ENCODE measurements around the gene CAB39. TPM values are rescaled to one million over a fixed set of nuclear protein-coding genes. Genes with fewer than 3 reads are reported as not detected.

The CAB39 gene
- total and polyA plus RNA-seq, 4 donors: 19.4 to 123 (median 57.1) TPM

- no peak for DNase-seq
- no peak for TF ChIP-seq CTCF (IDR thresholded peaks at IDR 0.05; ENCODE audit: control extremely low read depth, extremely low read depth)
These were observed 5.7 kb upstream of the CAB39 start for GRCh38 chr2:230706966-230707365.

DNA sequence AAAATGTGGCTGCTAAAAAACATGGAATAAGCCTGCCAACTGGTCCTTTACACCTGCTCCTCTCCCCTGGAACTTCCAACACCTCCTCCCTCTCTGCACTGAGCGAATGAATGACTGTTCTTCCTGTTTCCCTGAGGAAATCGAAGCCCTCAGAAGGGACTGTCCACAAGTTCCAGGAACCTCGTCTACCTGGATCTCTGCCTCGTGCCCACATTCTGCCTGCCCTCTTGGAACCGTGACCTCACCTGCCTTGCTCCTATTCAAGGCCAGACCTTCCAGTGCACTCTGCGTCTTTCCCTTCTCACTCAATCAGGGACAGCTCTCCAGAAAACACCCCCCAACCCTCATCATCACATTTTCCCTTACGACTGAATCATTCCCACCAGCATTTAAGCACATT is 4.4 kb upstream of the CAB39 start:
- ATAC-seq (ENCODE audit: insufficient read depth, low FRiP score): no peak
- Histone ChIP-seq H3K36me3 (ENCODE audit: control insufficient read depth in 4 of 4, insufficient read depth in 4 of 4, low read length in 4 of 4) (no peaks in the 10 kb centered on the region), H3K27me3 (ENCODE audit: control insufficient read depth in 3 of 3, insufficient read depth in 3 of 3, low read length in 2 of 3) (no peaks in the 10 kb centered on the region), H3K9me3 (ENCODE audit: control insufficient read depth in 4 of 4, insufficient read depth in 3 of 4, low read length in 3 of 4) (no peaks in the 10 kb centered on the region), H3K9ac (ENCODE audit: insufficient read depth in 1 of 2, low read length in 2 of 2) (no peak overlapping the region), H3K4me3 (no peak overlapping the region), H3K4me1 (ENCODE audit: control insufficient read depth in 5 of 5, insufficient read depth in 5 of 5, low read length in 5 of 5) (peaks cover 0 to 5% (median 0%) of the 10 kb centered on the region in 5 donors), H3K27ac (ENCODE audit: low read depth in 1 of 2, low read length in 1 of 2) (no peak overlapping the region)
- WGBS, 2 donors: 69 to 82% methylated on average over 7 of the region's 7 CpGs
- no peak for TF ChIP-seq CTCF (IDR thresholded peaks at IDR 0.05; ENCODE audit: control extremely low read depth, extremely low read depth)
- DNase-seq: no peak

More at GRCh38 chr2:230706966-230707365, 5.7 kb upstream of the CAB39 start:
- Histone ChIP-seq H3K27ac (ENCODE audit: low read depth in 1 of 2, low read length in 1 of 2) (no peak overlapping the region), H3K4me1 (ENCODE audit: control insufficient read depth in 5 of 5, insufficient read depth in 5 of 5, low read length in 5 of 5) (peaks cover 0 to 1% (median 0%) of the 10 kb centered on the region in 5 donors), H3K27me3 (ENCODE audit: control insufficient read depth in 3 of 3, insufficient read depth in 3 of 3, low read length in 2 of 3) (no peaks in the 10 kb centered on the region), H3K9me3 (ENCODE audit: control insufficient read depth in 4 of 4, insufficient read depth in 3 of 4, low read length in 3 of 4) (no peaks in the 10 kb centered on the region), H3K4me3 (no peak overlapping the region), H3K9ac (ENCODE audit: insufficient read depth in 1 of 2, low read length in 2 of 2) (no peak overlapping the region), H3K36me3 (ENCODE audit: control insufficient read depth in 4 of 4, insufficient read depth in 4 of 4, low read length in 4 of 4) (no peaks in the 10 kb centered on the region)
- WGBS, 2 donors: 40 to 65% methylated on average over 8 of the region's 8 CpGs
- ATAC-seq (ENCODE audit: insufficient read depth, low FRiP score): no peak

- Histone ChIP-seq H3K36me3 (ENCODE audit: control insufficient read depth in 4 of 4, insufficient read depth in 4 of 4, low read length in 4 of 4) (no peaks in the 10 kb centered on the region), H3K4me3 (no peak overlapping the region), H3K9ac (ENCODE audit: insufficient read depth in 1 of 2, low read length in 2 of 2) (no peak overlapping the region), H3K4me1 (ENCODE audit: control insufficient read depth in 5 of 5, insufficient read depth in 5 of 5, low read length in 5 of 5) (peaks cover 0 to 24% (median 7%) of the 10 kb centered on the region in 5 donors), H3K27me3 (ENCODE audit: control insufficient read depth in 3 of 3, insufficient read depth in 3 of 3, low read length in 2 of 3) (no peaks in the 10 kb centered on the region), H3K9me3 (ENCODE audit: control insufficient read depth in 4 of 4, insufficient read depth in 3 of 4, low read length in 3 of 4) (no peaks in the 10 kb centered on the region), H3K27ac (ENCODE audit: low read depth in 1 of 2, low read length in 1 of 2) (no peak overlapping the region)
- ATAC-seq (ENCODE audit: insufficient read depth, low FRiP score) (no peak), DNase-seq (no peak)
- TF ChIP-seq CTCF (IDR thresholded peaks at IDR 0.05; ENCODE audit: control extremely low read depth, extremely low read depth): no peak
- 59 to 82% methylated on average over 11 of the region's 11 CpGs for WGBS, 2 donors
These were observed 1.4 kb upstream of the CAB39 start for GRCh38 chr2:230711224-230711623.

All from lung (tissue), 12 donors.